Left renal cortex interstitium (tissue), 4 donors: ENCODE measurements around the gene NAAA. TPM values are rescaled to one million over a fixed set of nuclear protein-coding genes. Genes with fewer than 3 reads are reported as not detected.

Experiments used
- polyA plus RNA-seq, 4 donors: library from polyadenylated mRNA; unstranded; fragments of 120-200 nt; gene quantifications; one replicate each; pipeline ENCODE4 v1.2.1, GENCODE V29; 2013; ENCODE audit not compliant: insufficient read length in 4 of 4

NAAA gene
- polyA plus RNA-seq, 4 donors: 13.4 to 16.3 (median 13.9) TPM

Other genes starting within 250 kb of the NAAA start
- gene USO1, start 216.4 kb downstream of the NAAA start, polyA plus RNA-seq: 10 to 100 TPM; 71.3 to 93.2 (median 81.3) TPM
- gene PPEF2, start 38.6 kb downstream of the NAAA start, polyA plus RNA-seq: under 1 TPM in 2 of 4 donors, not detected in 2; 0.25 to 0.56 TPM
- gene SDAD1, start 49.9 kb upstream of the NAAA start, polyA plus RNA-seq: 10 to 100 TPM; 39.2 to 51.4 (median 45.4) TPM
- gene CXCL9, start 66.5 kb upstream of the NAAA start, polyA plus RNA-seq: under 1 TPM; 0.07 to 0.13 (median 0.10) TPM
- 1 to 10 TPM; 3.9 to 6.7 (median 5.2) TPM for gene CXCL10, start 82.5 kb upstream of the NAAA start, polyA plus RNA-seq
- under 1 TPM; 0.17 to 0.38 (median 0.29) TPM for gene CXCL11, start 95.1 kb upstream of the NAAA start, polyA plus RNA-seq
- gene ART3, start 133.7 kb upstream of the NAAA start, polyA plus RNA-seq: under 1 TPM; 0.35 to 0.82 (median 0.50) TPM
- 10 to 100 TPM; 61.7 to 97.9 (median 78.8) TPM for gene NUP54, start 207.4 kb upstream of the NAAA start, polyA plus RNA-seq